ENCODE measurements around the gene POLQ. TPM values are rescaled to one million over a fixed set of nuclear protein-coding genes. Genes with fewer than 3 reads are reported as not detected.

Gene POLQ
- total RNA-seq, 1 experiment from 2014 or later = 12.3 TPM

- Histone ChIP-seq H3K4me2 (ENCODE audit: low read length) (no peak overlapping the region), H3K4me3 (replicated peaks in 1 of 2; ENCODE audit: low read depth in 1 of 2, low read length in 2 of 2) (no peak overlapping the region), H3K9me2 (ENCODE audit: insufficient read depth) (no peaks in the 10 kb centered on the region), H3K9me3 (ENCODE audit: control insufficient read depth in 1 of 2, insufficient read depth in 1 of 2, low read depth in 1 of 2, low read length in 2 of 2) (no peaks in the 10 kb centered on the region), H3K27ac (ENCODE audit: low read depth, low read length) (no peak overlapping the region), H3K9ac (ENCODE audit: low read length) (no peak overlapping the region), H4K20me1 (ENCODE audit: insufficient read depth) (peaks cover 4% of the 10 kb centered on the region; the same call in 1 of the 2 replicates), H3K36me3 (ENCODE audit: control insufficient read depth in 1 of 2, insufficient read depth in 2 of 2, low read length in 2 of 2) (peaks cover 0 to 13% of the 10 kb centered on the region in 2 experiments; a peak in 2 of 4 replicates), H2AFZ (ENCODE audit: low read depth, low read length, poor library complexity, severe bottlenecking) (no peak overlapping the region), H3K27me3 (ENCODE audit: insufficient read depth, low read length) (no peaks in the 10 kb centered on the region), H3K4me1 (ENCODE audit: control insufficient read depth in 1 of 2, insufficient read depth in 2 of 2, low read length in 2 of 2) (no peaks in the 10 kb centered on the region), H3K79me2 (ENCODE audit: insufficient read depth, low read length) (peaks cover 34% of the 10 kb centered on the region; the same call in 1 of the 2 replicates)
- ChIA-PET CTCF (no interaction called here), RAD21 (ENCODE audit: low non-redundant PET in 1 of 2, low total read pairs in 2 of 2, uncharacterized antibody in 2 of 2, unreplicated experiment in 2 of 2) (no interaction called here), POLR2A (no interaction called here)
- DNase-seq (ENCODE audit: low read depth, low spot score) (no peak), ATAC-seq (no peak)
- BruUV-seq (replicated peaks) = no TSS peak
- intact Hi-C loops (cut with micrococcal nuclease) = no loop called here
- no peak for TF ChIP-seq EZH2phosphoT487 (IDR thresholded peaks at IDR 0.05; ENCODE audit: borderline replicate concordance)
- no peak for TF ChIP-seq RAD21 (IDR thresholded peaks at IDR 0.05; ENCODE audit: low read depth)
- TF ChIP-seq JUND (IDR thresholded peaks at IDR 0.05) = no peak
- TF ChIP-seq ZFX (IDR thresholded peaks at IDR 0.05) = no peak
- TF ChIP-seq POLR2A (IDR thresholded peaks at IDR 0.05; ENCODE audit: borderline replicate concordance, extremely low read depth, insufficient read depth, insufficient read length) = no peak
- no peak for TF ChIP-seq EGR1 (IDR thresholded peaks at IDR 0.05; ENCODE audit: low read depth)
- no peak for TF ChIP-seq ELF1 (IDR thresholded peaks at IDR 0.05; ENCODE audit: borderline replicate concordance, low read depth)
- TF ChIP-seq ATF3 (IDR thresholded peaks at IDR 0.05) = no peak
- TF ChIP-seq YY1 (IDR thresholded peaks at IDR 0.05; ENCODE audit: extremely low read depth, insufficient replicate concordance, low read depth, low read length) = no peak
- TF ChIP-seq ZBTB33 (IDR thresholded peaks at IDR 0.05; ENCODE audit: extremely low read depth, insufficient replicate concordance, low read length) = no peak
- TF ChIP-seq, protein P1, sequence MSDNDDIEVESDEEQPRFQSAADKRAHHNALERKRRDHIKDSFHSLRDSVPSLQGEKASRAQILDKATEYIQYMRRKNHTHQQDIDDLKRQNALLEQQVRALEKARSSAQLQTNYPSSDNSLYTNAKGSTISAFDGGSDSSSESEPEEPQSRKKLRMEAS (IDR thresholded peaks at IDR 0.05) = no peak
- TF ChIP-seq SRF (IDR thresholded peaks at IDR 0.05; ENCODE audit: low read depth) = no peak
These were observed 30.5 kb downstream of the POLQ start for GRCh38 chr3:121515313-121515712.
